Measurements from ENCODE around the gene DNM2. TPM values are rescaled to one million over a fixed set of nuclear protein-coding genes. Genes with fewer than 3 reads are reported as not detected.

The DNM2 gene
- total and polyA plus RNA-seq, 2 of the 13 experiments (the other 11 are each of a cell fraction or from before 2014, with no cell fraction given) = 41.7 to 59.8 TPM

DNA sequence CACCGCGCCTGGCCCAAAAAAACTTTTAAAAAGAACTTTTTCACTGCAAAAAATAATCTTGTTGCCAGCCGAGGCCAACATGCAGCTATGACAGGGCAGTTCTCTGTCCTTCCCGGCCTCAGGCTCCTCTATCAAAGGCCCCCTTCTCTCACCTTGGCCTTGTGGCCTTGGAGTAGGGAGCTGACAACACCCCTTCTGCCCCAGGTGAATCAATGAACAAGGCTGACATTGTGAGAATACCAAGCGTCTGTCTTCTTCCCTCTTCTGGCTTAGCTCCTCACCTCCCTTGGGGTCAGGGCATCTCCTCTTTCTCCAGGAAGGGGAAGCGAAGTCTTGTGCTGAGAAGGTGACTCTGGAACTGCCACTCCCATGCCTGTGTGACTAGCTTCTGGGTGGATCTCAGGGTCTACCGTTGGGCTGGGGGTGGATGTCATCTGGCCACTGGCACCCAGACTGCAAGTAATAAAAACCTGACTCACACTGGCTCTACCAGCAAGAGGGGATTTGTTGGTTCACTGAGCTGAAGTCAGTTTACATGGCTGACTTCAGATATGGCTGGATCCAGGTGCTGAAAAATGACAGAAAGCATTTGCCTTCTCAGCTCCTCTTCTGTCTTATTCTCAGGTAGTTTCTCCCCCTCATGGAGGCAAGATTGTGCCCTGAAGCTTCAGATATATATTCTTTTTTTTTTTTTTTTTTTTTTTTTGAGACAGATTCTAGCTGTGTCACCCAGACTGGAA lies 136.6 kb downstream of the DNM2 start (continued):
- TF ChIP-seq RELA (CRISPR knock-in tag; IDR thresholded peaks at IDR 0.05) (no peak), MTA3 (CRISPR knock-in tag; IDR thresholded peaks at IDR 0.05) (no peak), CHD4 (IDR thresholded peaks at IDR 0.05; ENCODE audit: borderline replicate concordance, low read length) (no peak), HMG20B (CRISPR knock-in tag; conservative IDR thresholded peaks at IDR 0.05) (no peak), BRD4 (CRISPR knock-in tag; IDR thresholded peaks at IDR 0.05) (no peak), IKZF4 (CRISPR knock-in tag; IDR thresholded peaks at IDR 0.05; ENCODE audit: borderline replicate concordance, low read depth, not compliant biosample characterization) (no peak), MZF1 (CRISPR knock-in tag; IDR thresholded peaks at IDR 0.05; ENCODE audit: borderline replicate concordance) (no peak), PCBP1 (IDR thresholded peaks at IDR 0.05; ENCODE audit: borderline replicate concordance, low read depth, low read length) (no peak), PREB (CRISPR knock-in tag; IDR thresholded peaks at IDR 0.05) (no peak), GATAD2A (CRISPR knock-in tag; IDR thresholded peaks at IDR 0.05) (peak; percentile 50), ZNF33B (CRISPR knock-in tag; IDR thresholded peaks at IDR 0.05) (no peak), SAP130 (CRISPR knock-in tag; IDR thresholded peaks at IDR 0.05; ENCODE audit: low read depth) (peak; percentile 31; the same call in 1 of the 2 replicates), ELF3 (CRISPR knock-in tag; IDR thresholded peaks at IDR 0.05) (0 out of 2 replicates have a peak, but pooled peaks have one; percentile 14), DNMT3B (CRISPR knock-in tag; conservative IDR thresholded peaks at IDR 0.05) (no peak), TBP (CRISPR knock-in tag; IDR thresholded peaks at IDR 0.05) (no peak), NCOA1 (CRISPR knock-in tag; IDR thresholded peaks at IDR 0.05) (no peak), ZFYVE20 (CRISPR knock-in tag; IDR thresholded peaks at IDR 0.05; ENCODE audit: borderline replicate concordance, low read depth) (no peak)
- TF ChIP-seq, protein P1, sequence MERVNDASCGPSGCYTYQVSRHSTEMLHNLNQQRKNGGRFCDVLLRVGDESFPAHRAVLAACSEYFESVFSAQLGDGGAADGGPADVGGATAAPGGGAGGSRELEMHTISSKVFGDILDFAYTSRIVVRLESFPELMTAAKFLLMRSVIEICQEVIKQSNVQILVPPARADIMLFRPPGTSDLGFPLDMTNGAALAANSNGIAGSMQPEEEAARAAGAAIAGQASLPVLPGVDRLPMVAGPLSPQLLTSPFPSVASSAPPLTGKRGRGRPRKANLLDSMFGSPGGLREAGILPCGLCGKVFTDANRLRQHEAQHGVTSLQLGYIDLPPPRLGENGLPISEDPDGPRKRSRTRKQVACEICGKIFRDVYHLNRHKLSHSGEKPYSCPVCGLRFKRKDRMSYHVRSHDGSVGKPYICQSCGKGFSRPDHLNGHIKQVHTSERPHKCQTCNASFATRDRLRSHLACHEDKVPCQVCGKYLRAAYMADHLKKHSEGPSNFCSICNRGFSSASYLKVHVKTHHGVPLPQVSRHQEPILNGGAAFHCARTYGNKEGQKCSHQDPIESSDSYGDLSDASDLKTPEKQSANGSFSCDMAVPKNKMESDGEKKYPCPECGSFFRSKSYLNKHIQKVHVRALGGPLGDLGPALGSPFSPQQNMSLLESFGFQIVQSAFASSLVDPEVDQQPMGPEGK (CRISPR knock-in tag; IDR thresholded peaks at IDR 0.05) = peak; percentile 37; the same call in 1 of the 2 replicates
- TF ChIP-seq, protein P2, sequence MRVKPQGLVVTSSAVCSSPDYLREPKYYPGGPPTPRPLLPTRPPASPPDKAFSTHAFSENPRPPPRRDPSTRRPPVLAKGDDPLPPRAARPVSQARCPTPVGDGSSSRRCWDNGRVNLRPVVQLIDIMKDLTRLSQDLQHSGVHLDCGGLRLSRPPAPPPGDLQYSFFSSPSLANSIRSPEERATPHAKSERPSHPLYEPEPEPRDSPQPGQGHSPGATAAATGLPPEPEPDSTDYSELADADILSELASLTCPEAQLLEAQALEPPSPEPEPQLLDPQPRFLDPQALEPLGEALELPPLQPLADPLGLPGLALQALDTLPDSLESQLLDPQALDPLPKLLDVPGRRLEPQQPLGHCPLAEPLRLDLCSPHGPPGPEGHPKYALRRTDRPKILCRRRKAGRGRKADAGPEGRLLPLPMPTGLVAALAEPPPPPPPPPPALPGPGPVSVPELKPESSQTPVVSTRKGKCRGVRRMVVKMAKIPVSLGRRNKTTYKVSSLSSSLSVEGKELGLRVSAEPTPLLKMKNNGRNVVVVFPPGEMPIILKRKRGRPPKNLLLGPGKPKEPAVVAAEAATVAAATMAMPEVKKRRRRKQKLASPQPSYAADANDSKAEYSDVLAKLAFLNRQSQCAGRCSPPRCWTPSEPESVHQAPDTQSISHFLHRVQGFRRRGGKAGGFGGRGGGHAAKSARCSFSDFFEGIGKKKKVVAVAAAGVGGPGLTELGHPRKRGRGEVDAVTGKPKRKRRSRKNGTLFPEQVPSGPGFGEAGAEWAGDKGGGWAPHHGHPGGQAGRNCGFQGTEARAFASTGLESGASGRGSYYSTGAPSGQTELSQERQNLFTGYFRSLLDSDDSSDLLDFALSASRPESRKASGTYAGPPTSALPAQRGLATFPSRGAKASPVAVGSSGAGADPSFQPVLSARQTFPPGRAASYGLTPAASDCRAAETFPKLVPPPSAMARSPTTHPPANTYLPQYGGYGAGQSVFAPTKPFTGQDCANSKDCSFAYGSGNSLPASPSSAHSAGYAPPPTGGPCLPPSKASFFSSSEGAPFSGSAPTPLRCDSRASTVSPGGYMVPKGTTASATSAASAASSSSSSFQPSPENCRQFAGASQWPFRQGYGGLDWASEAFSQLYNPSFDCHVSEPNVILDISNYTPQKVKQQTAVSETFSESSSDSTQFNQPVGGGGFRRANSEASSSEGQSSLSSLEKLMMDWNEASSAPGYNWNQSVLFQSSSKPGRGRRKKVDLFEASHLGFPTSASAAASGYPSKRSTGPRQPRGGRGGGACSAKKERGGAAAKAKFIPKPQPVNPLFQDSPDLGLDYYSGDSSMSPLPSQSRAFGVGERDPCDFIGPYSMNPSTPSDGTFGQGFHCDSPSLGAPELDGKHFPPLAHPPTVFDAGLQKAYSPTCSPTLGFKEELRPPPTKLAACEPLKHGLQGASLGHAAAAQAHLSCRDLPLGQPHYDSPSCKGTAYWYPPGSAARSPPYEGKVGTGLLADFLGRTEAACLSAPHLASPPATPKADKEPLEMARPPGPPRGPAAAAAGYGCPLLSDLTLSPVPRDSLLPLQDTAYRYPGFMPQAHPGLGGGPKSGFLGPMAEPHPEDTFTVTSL (CRISPR knock-in tag; IDR thresholded peaks at IDR 0.05; ENCODE audit: borderline replicate concordance) = no peak
- TF ChIP-seq, protein P3, sequence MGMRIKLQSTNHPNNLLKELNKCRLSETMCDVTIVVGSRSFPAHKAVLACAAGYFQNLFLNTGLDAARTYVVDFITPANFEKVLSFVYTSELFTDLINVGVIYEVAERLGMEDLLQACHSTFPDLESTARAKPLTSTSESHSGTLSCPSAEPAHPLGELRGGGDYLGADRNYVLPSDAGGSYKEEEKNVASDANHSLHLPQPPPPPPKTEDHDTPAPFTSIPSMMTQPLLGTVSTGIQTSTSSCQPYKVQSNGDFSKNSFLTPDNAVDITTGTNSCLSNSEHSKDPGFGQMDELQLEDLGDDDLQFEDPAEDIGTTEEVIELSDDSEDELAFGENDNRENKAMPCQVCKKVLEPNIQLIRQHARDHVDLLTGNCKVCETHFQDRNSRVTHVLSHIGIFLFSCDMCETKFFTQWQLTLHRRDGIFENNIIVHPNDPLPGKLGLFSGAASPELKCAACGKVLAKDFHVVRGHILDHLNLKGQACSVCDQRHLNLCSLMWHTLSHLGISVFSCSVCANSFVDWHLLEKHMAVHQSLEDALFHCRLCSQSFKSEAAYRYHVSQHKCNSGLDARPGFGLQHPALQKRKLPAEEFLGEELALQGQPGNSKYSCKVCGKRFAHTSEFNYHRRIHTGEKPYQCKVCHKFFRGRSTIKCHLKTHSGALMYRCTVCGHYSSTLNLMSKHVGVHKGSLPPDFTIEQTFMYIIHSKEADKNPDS (CRISPR knock-in tag; IDR thresholded peaks at IDR 0.05) = no peak

Measured in HepG2 (cell line).